ENCODE results near the gene AMY1A.
"Not testable (repeated sequence)": the region's sequence is repeated elsewhere in the genome, so short reads cannot be mapped to it uniquely, and the experiment has no call there.

AMY1A gene

GRCh38 chr1:103655460-103655859 is at the start of gene AMY1A:
Gene AMY1A (plus strand): TSS chr1:103655760. CDS start chr1:103656331, 571 bp downstream.
- DNase-seq, result not testable (repeated sequence)

GRCh38 chr1:103616362-103616761 is 39.2 kb upstream of the AMY1A start:
- DNase-seq, result no peak

GRCh38 chr1:103616994-103617477 is 38.5 kb upstream of the AMY1A start, which contains the start of gene AMY2A:
Gene AMY2A (plus strand): TSS chr1:103617427. CDS start chr1:103617441, 14 bp downstream.
- not testable (repeated sequence) for DNase-seq

GRCh38 chr1:103627436-103627835 is 28.1 kb upstream of the AMY1A start:
- DNase-seq, result not testable (repeated sequence)

- not testable (repeated sequence) for DNase-seq
Observed at GRCh38 chr1:103641194-103641593, 14.4 kb upstream of the AMY1A start.

GRCh38 chr1:103643908-103644307 is 11.7 kb upstream of the AMY1A start:
- not testable (repeated sequence) for DNase-seq

GRCh38 chr1:103650305-103650704 is 5.3 kb upstream of the AMY1A start:
- DNase-seq, result not testable (repeated sequence)

GRCh38 chr1:103650889-103651288 is 4.7 kb upstream of the AMY1A start:
- DNase-seq, result not testable (repeated sequence)

- DNase-seq, result not testable (repeated sequence)
Observed at GRCh38 chr1:103654133-103654532, 1.4 kb upstream of the AMY1A start.

- DNase-seq, result not testable (repeated sequence)
Observed at GRCh38 chr1:103676335-103676734, 20.8 kb downstream of the AMY1A start.

- DNase-seq, result not testable (repeated sequence)
Observed at GRCh38 chr1:103696110-103696509, 40.5 kb downstream of the AMY1A start, which contains the start of gene AMY1B. Gene AMY1B (minus strand): TSS chr1:103696210. CDS start chr1:103695639, 571 bp downstream.

GRCh38 chr1:103697430-103697829 is 41.9 kb downstream of the AMY1A start:
- not testable (repeated sequence) for DNase-seq

- DNase-seq, result not testable (repeated sequence)
Observed at GRCh38 chr1:103700669-103701068, 45.1 kb downstream of the AMY1A start.

- DNase-seq, result not testable (repeated sequence)
Observed at GRCh38 chr1:103701256-103701655, 45.7 kb downstream of the AMY1A start.

- not testable (repeated sequence) for DNase-seq
Observed at GRCh38 chr1:103707670-103708069, 52.1 kb downstream of the AMY1A start.

GRCh38 chr1:103710381-103710780 is 54.8 kb downstream of the AMY1A start:
- not testable (repeated sequence) for DNase-seq

All from SIG-M5 (cell line).